Measurements from ENCODE around the gene LRRC61.

The LRRC61 gene

GRCh38 chr7:150365673-150366398, 42.7 kb downstream of the LRRC61 start:
- DNase-seq (ENCODE audit: low spot score), result no peak
- in situ Hi-C loops (cut with MboI; ENCODE audit: low sequenced_read_pairs, unreplicated experiment), result no loop called here
- no peak for TF ChIP-seq CTCF (IDR thresholded peaks at IDR 0.05; ENCODE audit: borderline replicate concordance, control extremely low read depth, extremely low read depth, insufficient read depth, missing control alignments)

- DNase-seq (ENCODE audit: low spot score), result no peak
- in situ Hi-C loops (cut with MboI; ENCODE audit: low sequenced_read_pairs, unreplicated experiment), result no loop called here
- no peak for TF ChIP-seq CTCF (IDR thresholded peaks at IDR 0.05; ENCODE audit: borderline replicate concordance, control extremely low read depth, extremely low read depth, insufficient read depth, missing control alignments)
Measured at GRCh38 chr7:150367677-150368095, 44.5 kb downstream of the LRRC61 start.

GRCh38 chr7:150368096-150368883, 45.1 kb downstream of the LRRC61 start, which contains the start of gene REPIN1:
Gene REPIN1, plus strand, starts transcription at chr7:150368822. Its CDS starts 890 bp downstream, at chr7:150369712.
- in situ Hi-C loops (cut with MboI; ENCODE audit: low sequenced_read_pairs, unreplicated experiment), result no loop called here
- TF ChIP-seq CTCF (IDR thresholded peaks at IDR 0.05; ENCODE audit: borderline replicate concordance, control extremely low read depth, extremely low read depth, insufficient read depth, missing control alignments), result no peak
- DNase-seq (ENCODE audit: low spot score), result peak; percentile 92

GRCh38 chr7:150368884-150369747, 46.0 kb downstream of the LRRC61 start:
- in situ Hi-C loops (cut with MboI; ENCODE audit: low sequenced_read_pairs, unreplicated experiment), result no loop called here
- no peak for TF ChIP-seq CTCF (IDR thresholded peaks at IDR 0.05; ENCODE audit: borderline replicate concordance, control extremely low read depth, extremely low read depth, insufficient read depth, missing control alignments)
- DNase-seq (ENCODE audit: low spot score), result peak; percentile 67

- in situ Hi-C loops (cut with MboI; ENCODE audit: low sequenced_read_pairs, unreplicated experiment), result no loop called here
- no peak for TF ChIP-seq CTCF (IDR thresholded peaks at IDR 0.05; ENCODE audit: borderline replicate concordance, control extremely low read depth, extremely low read depth, insufficient read depth, missing control alignments)
- DNase-seq (ENCODE audit: low spot score), result no peak
Measured at GRCh38 chr7:150369748-150370501, 46.8 kb downstream of the LRRC61 start.
